RPMI7951 (cell line): ENCODE results near the gene DLG2. TPM values are rescaled to one million over a fixed set of nuclear protein-coding genes. Genes with fewer than 3 reads are reported as not detected.
"Not testable (repeated sequence)": the region's sequence is repeated elsewhere in the genome, so short reads cannot be mapped to it uniquely, and the experiment has no call there.

Source experiments
- DNase-seq: peaks from one replicate; pipeline ENCODE4 v3.0.0-alpha.2; 2012; ENCODE audit warnings: low read depth
- total RNA-seq: library from RNA; depleted of rRNA; stranded (reverse); fragments of >200 nt; shearing (Covaris generic); gene quantifications from 2 replicates; pipeline ENCODE4 v1.2.3, GENCODE V29; 2014

DLG2 gene
- total RNA-seq, 1 experiment from 2014 or later = 0.36 TPM

- DNase-seq = no peak
These were observed 779.3 kb downstream of the DLG2 start for GRCh38 chr11:84847842-84848241.

GRCh38 chr11:84840201-84840600, 786.9 kb downstream of the DLG2 start:
- not testable (repeated sequence) for DNase-seq

- DNase-seq = no peak
These were observed 789.6 kb downstream of the DLG2 start for GRCh38 chr11:84837402-84838069.

- no peak for DNase-seq
These were observed 790.8 kb downstream of the DLG2 start for GRCh38 chr11:84836371-84836770.

- DNase-seq = no peak
These were observed 793.6 kb downstream of the DLG2 start for GRCh38 chr11:84833488-84834088.

- DNase-seq = no peak
These were observed 796.8 kb downstream of the DLG2 start for GRCh38 chr11:84830372-84830771.

- no peak for DNase-seq
These were observed 798.0 kb downstream of the DLG2 start for GRCh38 chr11:84829162-84829561.

- DNase-seq = no peak
These were observed 798.5 kb downstream of the DLG2 start for GRCh38 chr11:84828616-84829015.

GRCh38 chr11:84825106-84825660, 802.0 kb downstream of the DLG2 start:
- DNase-seq = no peak

GRCh38 chr11:84824624-84825023, 802.5 kb downstream of the DLG2 start:
- DNase-seq = no peak

GRCh38 chr11:84819537-84819936, 807.6 kb downstream of the DLG2 start:
- no peak for DNase-seq

- peak; percentile 29 for DNase-seq
These were observed 808.0 kb downstream of the DLG2 start for GRCh38 chr11:84819128-84819527.

GRCh38 chr11:84817998-84818397, 809.1 kb downstream of the DLG2 start:
- DNase-seq = peak; percentile 29

- DNase-seq = no peak
These were observed 814.6 kb downstream of the DLG2 start for GRCh38 chr11:84812471-84812969.

- DNase-seq = no peak
These were observed 820.8 kb downstream of the DLG2 start for GRCh38 chr11:84806354-84806753.

- DNase-seq = no peak
These were observed 823.1 kb downstream of the DLG2 start for GRCh38 chr11:84804041-84804440.

- DNase-seq = peak; percentile 46
These were observed 826.3 kb downstream of the DLG2 start for GRCh38 chr11:84800755-84801346.

- no peak for DNase-seq
These were observed 828.0 kb downstream of the DLG2 start for GRCh38 chr11:84799112-84799511.

- DNase-seq = no peak
These were observed 831.4 kb downstream of the DLG2 start for GRCh38 chr11:84795698-84796097.

- DNase-seq = no peak
These were observed 832.3 kb downstream of the DLG2 start for GRCh38 chr11:84794663-84795443.

- no peak for DNase-seq
These were observed 833.8 kb downstream of the DLG2 start for GRCh38 chr11:84793318-84793717.

GRCh38 chr11:84790849-84791427, 836.2 kb downstream of the DLG2 start:
- no peak for DNase-seq
